ENCODE measurements around the gene DUXB. TPM values are rescaled to one million over a fixed set of nuclear protein-coding genes. Genes with fewer than 3 reads are reported as not detected.
A peak's percentile ranks its signal among the peaks of the same experiment; 100 is the strongest.

The DUXB gene
- total and polyA plus RNA-seq, 5 donors: not detected

- no peak for ATAC-seq
- Histone ChIP-seq H3K4me3 (ENCODE audit: low read length) (no peak overlapping the region), H3K9me3 (ENCODE audit: control insufficient read depth, low read length) (peaks cover under 1% of the 10 kb centered on the region), H3K27me3 (ENCODE audit: control insufficient read depth, insufficient read depth) (no peaks in the 10 kb centered on the region), H3K27ac (ENCODE audit: low read length) (no peak overlapping the region), H3K4me1 (ENCODE audit: control insufficient read depth, insufficient read depth, low read length) (no peaks in the 10 kb centered on the region)
- intact Hi-C loops (cut with DNase I): no loop called here
- DNase-seq: no peak
These were observed 13.4 kb upstream of the DUXB start for GRCh38 chr16:75714661-75715060.

- no peak for DNase-seq
- intact Hi-C loops (cut with DNase I): no loop called here
- Histone ChIP-seq H3K4me3 (ENCODE audit: low read length) (no peak overlapping the region), H3K27ac (ENCODE audit: low read length) (no peak overlapping the region), H3K9me3 (ENCODE audit: control insufficient read depth, low read length) (peaks cover 3% of the 10 kb centered on the region), H3K27me3 (ENCODE audit: control insufficient read depth, insufficient read depth) (no peaks in the 10 kb centered on the region), H3K4me1 (ENCODE audit: control insufficient read depth, insufficient read depth, low read length) (no peaks in the 10 kb centered on the region)
- 98% methylated on average over 2 of the region's 2 CpGs for WGBS
- no peak for ATAC-seq
These were observed 9.1 kb upstream of the DUXB start for GRCh38 chr16:75710344-75710743.

- Histone ChIP-seq H3K9me3 (ENCODE audit: control insufficient read depth, low read length) (no peaks in the 10 kb centered on the region), H3K4me3 (ENCODE audit: low read length) (no peak overlapping the region), H3K27me3 (ENCODE audit: control insufficient read depth, insufficient read depth) (no peaks in the 10 kb centered on the region), H3K27ac (ENCODE audit: low read length) (no peak overlapping the region), H3K4me1 (ENCODE audit: control insufficient read depth, insufficient read depth, low read length) (no peaks in the 10 kb centered on the region)
- intact Hi-C loops (cut with DNase I): no loop called here
- ATAC-seq (no peak), DNase-seq (no peak)
- WGBS: 93% methylated on average over 4 of the region's 4 CpGs
These were observed 2.0 kb upstream of the DUXB start for GRCh38 chr16:75703306-75703705.

- intact Hi-C loops (cut with DNase I): no loop called here
- Histone ChIP-seq H3K4me1 (ENCODE audit: control insufficient read depth, insufficient read depth, low read length) (no peaks in the 10 kb centered on the region), H3K27ac (ENCODE audit: low read length) (no peak overlapping the region), H3K4me3 (ENCODE audit: low read length) (no peak overlapping the region), H3K9me3 (ENCODE audit: control insufficient read depth, low read length) (no peaks in the 10 kb centered on the region), H3K27me3 (ENCODE audit: control insufficient read depth, insufficient read depth) (no peaks in the 10 kb centered on the region)
- ATAC-seq (no peak), DNase-seq (no peak)
- 76% methylated on average over 2 of the region's 2 CpGs for WGBS
These were observed 981 bp upstream of the DUXB start for GRCh38 chr16:75702242-75702641.

- Histone ChIP-seq H3K4me1 (ENCODE audit: control insufficient read depth, insufficient read depth, low read length) (no peaks in the 10 kb centered on the region), H3K27me3 (ENCODE audit: control insufficient read depth, insufficient read depth) (no peaks in the 10 kb centered on the region), H3K4me3 (ENCODE audit: low read length) (no peak overlapping the region), H3K27ac (ENCODE audit: low read length) (no peak overlapping the region), H3K9me3 (ENCODE audit: control insufficient read depth, low read length) (no peaks in the 10 kb centered on the region)
- no peak for ATAC-seq
- intact Hi-C loops (cut with DNase I): no loop called here
- DNase-seq: no peak
- 91% methylated on average over 5 of the region's 5 CpGs for WGBS
These were observed 3.7 kb downstream of the DUXB start for GRCh38 chr16:75697571-75697970.

- DNase-seq (no peak), ATAC-seq (no peak)
- intact Hi-C loops (cut with DNase I): no loop called here
- H3K4me3 ChIP-seq (ENCODE audit: low read length): no peak overlapping the region
- H3K27ac ChIP-seq (ENCODE audit: low read length): no peak overlapping the region
- H3K9me3 ChIP-seq (ENCODE audit: control insufficient read depth, low read length): no peaks in the 10 kb centered on the region
- H3K27me3 ChIP-seq (ENCODE audit: control insufficient read depth, insufficient read depth): no peaks in the 10 kb centered on the region
- H3K4me1 ChIP-seq (ENCODE audit: control insufficient read depth, insufficient read depth, low read length): no peaks in the 10 kb centered on the region
- 85% methylated on average over 6 of the region's 6 CpGs for WGBS
These were observed 5.6 kb downstream of the DUXB start for GRCh38 chr16:75695708-75696107.

- no peaks in the 10 kb centered on the region for H3K9me3 ChIP-seq (ENCODE audit: control insufficient read depth, low read length)
- H3K4me1 ChIP-seq (ENCODE audit: control insufficient read depth, insufficient read depth, low read length): no peaks in the 10 kb centered on the region
- intact Hi-C loops (cut with DNase I): no loop called here
- ATAC-seq (peak in 1 of 2 donors; percentile 22), DNase-seq (no peak)
- no peaks in the 10 kb centered on the region for H3K27me3 ChIP-seq (ENCODE audit: control insufficient read depth, insufficient read depth)
- H3K27ac ChIP-seq (ENCODE audit: low read length): no peak overlapping the region
- H3K4me3 ChIP-seq (ENCODE audit: low read length): no peak overlapping the region
These were observed 13.9 kb downstream of the DUXB start for GRCh38 chr16:75687361-75687760.

- ATAC-seq (no peak), DNase-seq (no peak)
- H3K4me3 ChIP-seq (ENCODE audit: low read length): no peak overlapping the region
- no peaks in the 10 kb centered on the region for H3K9me3 ChIP-seq (ENCODE audit: control insufficient read depth, low read length)
- H3K27ac ChIP-seq (ENCODE audit: low read length): no peak overlapping the region
- no peaks in the 10 kb centered on the region for H3K27me3 ChIP-seq (ENCODE audit: control insufficient read depth, insufficient read depth)
- 87% methylated on average over 14 of the region's 14 CpGs for WGBS
- intact Hi-C loops (cut with DNase I): no loop called here
- H3K4me1 ChIP-seq (ENCODE audit: control insufficient read depth, insufficient read depth, low read length): peaks cover 5% of the 10 kb centered on the region
These were observed 19.0 kb downstream of the DUXB start for GRCh38 chr16:75682308-75682707.

- ATAC-seq: peak in 1 of 2 donors; percentile 44
- H3K4me3 ChIP-seq (ENCODE audit: low read length): no peak overlapping the region
These were observed 21.9 kb downstream of the DUXB start for GRCh38 chr16:75679366-75679765.

GRCh38 chr16:75676909-75677308 is 24.4 kb downstream of the DUXB start, which contains the start of gene CPHXL2:
Gene CPHXL2, minus strand, starts transcription at chr16:75677009. Its CDS starts 10 bp downstream, at chr16:75676999.
- Histone ChIP-seq H3K4me3 (ENCODE audit: low read length) (no peak within 1 kb of the TSS), H3K9me3 (ENCODE audit: control insufficient read depth, low read length) (no peaks in the 10 kb centered on the region), H3K27ac (ENCODE audit: low read length) (no peak within 1 kb of the TSS), H3K4me1 (ENCODE audit: control insufficient read depth, insufficient read depth, low read length) (peaks cover 5% of the 10 kb centered on the region), H3K27me3 (ENCODE audit: control insufficient read depth, insufficient read depth) (no peaks in the 10 kb centered on the region)
- no peak for ATAC-seq
- intact Hi-C loops (cut with DNase I): no loop called here
- no peak for DNase-seq
- 87% methylated on average over 4 of the region's 4 CpGs for WGBS

More at GRCh38 chr16:75679366-75679765, 21.9 kb downstream of the DUXB start:
- intact Hi-C loops (cut with DNase I): no loop called here
- H3K4me1 ChIP-seq (ENCODE audit: control insufficient read depth, insufficient read depth, low read length): peaks cover 5% of the 10 kb centered on the region
- no peaks in the 10 kb centered on the region for H3K9me3 ChIP-seq (ENCODE audit: control insufficient read depth, low read length)
- no peaks in the 10 kb centered on the region for H3K27me3 ChIP-seq (ENCODE audit: control insufficient read depth, insufficient read depth)
- DNase-seq: no peak
- WGBS: 75% methylated on average over 5 of the region's 5 CpGs
- no peak overlapping the region for H3K27ac ChIP-seq (ENCODE audit: low read length)

- Histone ChIP-seq H3K4me3 (ENCODE audit: low read length) (no peak overlapping the region), H3K4me1 (ENCODE audit: control insufficient read depth, insufficient read depth, low read length) (no peaks in the 10 kb centered on the region), H3K27me3 (ENCODE audit: control insufficient read depth, insufficient read depth) (no peaks in the 10 kb centered on the region), H3K27ac (ENCODE audit: low read length) (no peak overlapping the region), H3K9me3 (ENCODE audit: control insufficient read depth, low read length) (no peaks in the 10 kb centered on the region)
- DNase-seq (no peak), ATAC-seq (no peak)
- intact Hi-C loops (cut with DNase I): no loop called here
These were observed 33.8 kb downstream of the DUXB start for GRCh38 chr16:75667503-75667902.

- WGBS: 47% methylated on average over 4 of the region's 4 CpGs
- DNase-seq (no peak), ATAC-seq (peak; percentile 66 to 77)
- H3K27ac ChIP-seq (ENCODE audit: low read length): no peak overlapping the region
- H3K4me3 ChIP-seq (ENCODE audit: low read length): no peak overlapping the region
- H3K27me3 ChIP-seq (ENCODE audit: control insufficient read depth, insufficient read depth): no peaks in the 10 kb centered on the region
- intact Hi-C loops (cut with DNase I): no loop called here
- no peaks in the 10 kb centered on the region for H3K9me3 ChIP-seq (ENCODE audit: control insufficient read depth, low read length)
- peaks cover 5% of the 10 kb centered on the region for H3K4me1 ChIP-seq (ENCODE audit: control insufficient read depth, insufficient read depth, low read length)
These were observed 40.4 kb downstream of the DUXB start for GRCh38 chr16:75660726-75661302.

Measured in right cardiac atrium (tissue), 5 donors.